Hepatocyte (in vitro differentiated cells): Measurements from ENCODE around the gene COPZ2. TPM values are rescaled to one million over a fixed set of nuclear protein-coding genes. Genes with fewer than 3 reads are reported as not detected.

Experiments used
- DNase-seq: peaks from one replicate; pipeline ENCODE4 v3.0.0-alpha.2; 2016; ENCODE audit warnings: low spot score
- H2AFZ ChIP-seq: fragments of 200-600 bp; sonication (generic); 2 replicates; pipeline ENCODE4 v1.6.0; 2016; ENCODE audit warnings: antibody characterized with exemption, mild to moderate bottlenecking
- H3K27ac ChIP-seq: fragments of 200-600 bp; sonication (generic); 2 replicates; pipeline ENCODE4 v1.5.1; 2016; ENCODE audit warnings: mild to moderate bottlenecking
- H3K27me3 ChIP-seq: fragments of 200-600 bp; sonication (generic); 2 replicates; pipeline ENCODE4 v1.6.1; 2016
- H3K36me3 ChIP-seq: fragments of 200-600 bp; sonication (generic); replicated peaks from 2 replicates; pipeline ENCODE4 v1.5.1; 2016; ENCODE audit warnings: low read depth; ENCODE audit not compliant: insufficient read depth
- H3K4me1 ChIP-seq: fragments of 200-600 bp; sonication (generic); 2 replicates; pipeline ENCODE4 v1.5.1; 2016; ENCODE audit warnings: mild to moderate bottlenecking, moderate library complexity; ENCODE audit not compliant: insufficient read depth
- H3K4me2 ChIP-seq: fragments of 200-600 bp; sonication (generic); 2 replicates; pipeline ENCODE4 v1.6.0; 2016
- H3K4me3 ChIP-seq: fragments of 200-600 bp; sonication (generic); 2 replicates; pipeline ENCODE4 v1.5.1; 2016; ENCODE audit warnings: mild to moderate bottlenecking
- H3K79me2 ChIP-seq: fragments of 200-600 bp; sonication (generic); 2 replicates; pipeline ENCODE4 v1.6.0; 2017; ENCODE audit warnings: mild to moderate bottlenecking
- H3K9me2 ChIP-seq: fragments of 200-600 bp; sonication (generic); replicated peaks from 2 replicates; pipeline ENCODE4 v1.6.0; 2017; ENCODE audit warnings: mild to moderate bottlenecking; ENCODE audit not compliant: insufficient read depth
- H3K9me3 ChIP-seq: fragments of 200-600 bp; sonication (generic); 2 replicates; pipeline ENCODE4 v1.5.1; 2016; ENCODE audit warnings: low read depth, mild to moderate bottlenecking
- H4K20me1 ChIP-seq: fragments of 200-600 bp; sonication (generic); 2 replicates; pipeline ENCODE4 v1.6.0; 2016; ENCODE audit warnings: mild to moderate bottlenecking; ENCODE audit not compliant: insufficient read depth, poor library complexity, severe bottlenecking
- CTCF ChIP-seq: fragments of 200-600 bp; sonication (generic); IDR thresholded peaks from 2 replicates; pipeline ENCODE4 v1.5.1; 2016; ENCODE audit warnings: antibody characterized with exemption, mild to moderate bottlenecking; ENCODE audit not compliant: poor library complexity
- EZH2 ChIP-seq: fragments of 200-600 bp; sonication (generic); IDR thresholded peaks from 2 replicates; pipeline ENCODE4 v1.6.1; 2016; ENCODE audit warnings: antibody characterized with exemption, mild to moderate bottlenecking, borderline replicate concordance
- EZH2phosphoT487 ChIP-seq: fragments of 200-600 bp; sonication (generic); IDR thresholded peaks from one replicate; pipeline ENCODE4 v1.6.1; 2018; ENCODE audit warnings: antibody characterized with exemption, mild to moderate bottlenecking, low read depth, moderate library complexity; ENCODE audit not compliant: unreplicated experiment, severe bottlenecking
- WGBS: methylation state at CpG from one replicate; pipeline ENCODE4 v1.1.6; 2016; ENCODE audit warnings: low lambda C conversion rate; ENCODE audit errors: missing lambda C conversion rate; 5-methylcytosine and 5-hydroxymethylcytosine counted together
- polyA plus RNA-seq: library from polyadenylated mRNA; unstranded; fragments of >200 nt; fragmentation: Nextera tagmentation; extraction: Ambion mirVana; gene quantifications from 2 replicates; pipeline ENCODE4 v1.2.1, GENCODE V29; 2016
- total RNA-seq: library from RNA; depleted of rRNA; stranded (reverse); fragments of >200 nt; gene quantifications from 2 replicates; pipeline ENCODE4 v1.2.3, GENCODE V29; 2014

The COPZ2 gene
- total and polyA plus RNA-seq, 2 experiments from 2014 or later = 36.0 to 139 TPM

GRCh38 chr17:48025040-48025903 is 12.3 kb downstream of the COPZ2 start:
- H4K20me1 ChIP-seq = no peaks in the 10 kb centered on the region
- no peaks in the 10 kb centered on the region for H3K9me2 ChIP-seq
- H2AFZ ChIP-seq = peak overlapping the region; percentile 45
- WGBS = 3% methylated on average over 47 of the region's 56 CpGs
- H3K4me3 ChIP-seq = peak overlapping the region; percentile 20
- H3K27me3 ChIP-seq = peaks cover 36% of the 10 kb centered on the region
- peak; percentile 98 for DNase-seq
- no peaks in the 10 kb centered on the region for H3K79me2 ChIP-seq
- no peaks in the 10 kb centered on the region for H3K9me3 ChIP-seq
- H3K36me3 ChIP-seq = no peaks in the 10 kb centered on the region
- TF ChIP-seq EZH2 (no peak), CTCF (peak; percentile 99)
- peak overlapping the region; percentile 49 for H3K27ac ChIP-seq
- peaks cover 31% of the 10 kb centered on the region for H3K4me1 ChIP-seq
- peak overlapping the region; percentile 94 for H3K4me2 ChIP-seq

- Histone ChIP-seq H3K4me2 (peak overlapping the region; percentile 85), H3K79me2 (no peaks in the 10 kb centered on the region), H3K4me1 (peaks cover 31% of the 10 kb centered on the region), H3K4me3 (peak overlapping the region; percentile 15), H4K20me1 (no peaks in the 10 kb centered on the region), H3K27ac (no peak overlapping the region), H3K36me3 (no peaks in the 10 kb centered on the region), H3K9me3 (no peaks in the 10 kb centered on the region), H2AFZ (peak overlapping the region; percentile 44), H3K9me2 (no peaks in the 10 kb centered on the region), H3K27me3 (peaks cover 37% of the 10 kb centered on the region)
- TF ChIP-seq EZH2phosphoT487 (peak; percentile 45), CTCF (no peak)
- DNase-seq = peak; percentile 58
- 2% methylated on average over 49 of the region's 54 CpGs for WGBS
Measured at GRCh38 chr17:48024149-48025039, 13.2 kb downstream of the COPZ2 start.

- peak overlapping the region; percentile 44 for H2AFZ ChIP-seq
Measured at GRCh38 chr17:48023400-48024148, 14.0 kb downstream of the COPZ2 start.

More at GRCh38 chr17:48023400-48024148, 14.0 kb downstream of the COPZ2 start:
- peak; percentile 77 for TF ChIP-seq EZH2
- no peak for TF ChIP-seq EZH2phosphoT487
- TF ChIP-seq CTCF = peak; percentile 22
- Histone ChIP-seq H3K79me2 (no peaks in the 10 kb centered on the region), H3K36me3 (no peaks in the 10 kb centered on the region), H4K20me1 (no peaks in the 10 kb centered on the region), H3K9me3 (no peaks in the 10 kb centered on the region), H3K4me2 (peak overlapping the region; percentile 85), H3K9me2 (no peaks in the 10 kb centered on the region), H3K4me3 (peak overlapping the region; percentile 15), H3K27me3 (peaks cover 40% of the 10 kb centered on the region), H3K27ac (no peak overlapping the region), H3K4me1 (peaks cover 31% of the 10 kb centered on the region)
- 2% methylated on average over 47 of the region's 54 CpGs for WGBS
- peak; percentile 83 for DNase-seq
